ENCODE results near the gene RALGPS1.

Gene RALGPS1

DNA sequence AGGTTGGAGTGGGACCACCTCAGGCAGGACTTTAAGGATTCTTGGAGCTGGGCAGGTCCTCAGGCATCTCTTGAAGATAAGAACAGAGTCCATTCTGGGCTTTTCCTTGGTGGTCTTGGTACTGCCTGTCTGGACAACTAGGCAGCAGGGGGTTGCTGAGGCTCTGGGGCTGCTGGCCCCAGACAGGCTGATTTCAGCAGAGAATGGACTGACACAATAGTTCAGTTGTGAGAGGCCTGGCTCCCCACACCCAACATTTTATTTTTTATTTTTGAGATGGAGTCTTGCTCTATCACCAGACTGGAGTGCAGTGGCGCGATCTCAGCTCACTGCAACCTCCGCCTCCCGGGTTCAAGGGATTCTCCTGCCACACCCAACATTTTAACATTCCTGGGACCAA is 203.2 kb downstream of the RALGPS1 start:
- no peak overlapping the region for H3K27ac ChIP-seq
- TF ChIP-seq ZFX (IDR thresholded peaks at IDR 0.05), result no peak
- TF ChIP-seq, protein P1, sequence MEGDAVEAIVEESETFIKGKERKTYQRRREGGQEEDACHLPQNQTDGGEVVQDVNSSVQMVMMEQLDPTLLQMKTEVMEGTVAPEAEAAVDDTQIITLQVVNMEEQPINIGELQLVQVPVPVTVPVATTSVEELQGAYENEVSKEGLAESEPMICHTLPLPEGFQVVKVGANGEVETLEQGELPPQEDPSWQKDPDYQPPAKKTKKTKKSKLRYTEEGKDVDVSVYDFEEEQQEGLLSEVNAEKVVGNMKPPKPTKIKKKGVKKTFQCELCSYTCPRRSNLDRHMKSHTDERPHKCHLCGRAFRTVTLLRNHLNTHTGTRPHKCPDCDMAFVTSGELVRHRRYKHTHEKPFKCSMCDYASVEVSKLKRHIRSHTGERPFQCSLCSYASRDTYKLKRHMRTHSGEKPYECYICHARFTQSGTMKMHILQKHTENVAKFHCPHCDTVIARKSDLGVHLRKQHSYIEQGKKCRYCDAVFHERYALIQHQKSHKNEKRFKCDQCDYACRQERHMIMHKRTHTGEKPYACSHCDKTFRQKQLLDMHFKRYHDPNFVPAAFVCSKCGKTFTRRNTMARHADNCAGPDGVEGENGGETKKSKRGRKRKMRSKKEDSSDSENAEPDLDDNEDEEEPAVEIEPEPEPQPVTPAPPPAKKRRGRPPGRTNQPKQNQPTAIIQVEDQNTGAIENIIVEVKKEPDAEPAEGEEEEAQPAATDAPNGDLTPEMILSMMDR (conservative IDR thresholded peaks at IDR 0.05), result no peak

DNA sequence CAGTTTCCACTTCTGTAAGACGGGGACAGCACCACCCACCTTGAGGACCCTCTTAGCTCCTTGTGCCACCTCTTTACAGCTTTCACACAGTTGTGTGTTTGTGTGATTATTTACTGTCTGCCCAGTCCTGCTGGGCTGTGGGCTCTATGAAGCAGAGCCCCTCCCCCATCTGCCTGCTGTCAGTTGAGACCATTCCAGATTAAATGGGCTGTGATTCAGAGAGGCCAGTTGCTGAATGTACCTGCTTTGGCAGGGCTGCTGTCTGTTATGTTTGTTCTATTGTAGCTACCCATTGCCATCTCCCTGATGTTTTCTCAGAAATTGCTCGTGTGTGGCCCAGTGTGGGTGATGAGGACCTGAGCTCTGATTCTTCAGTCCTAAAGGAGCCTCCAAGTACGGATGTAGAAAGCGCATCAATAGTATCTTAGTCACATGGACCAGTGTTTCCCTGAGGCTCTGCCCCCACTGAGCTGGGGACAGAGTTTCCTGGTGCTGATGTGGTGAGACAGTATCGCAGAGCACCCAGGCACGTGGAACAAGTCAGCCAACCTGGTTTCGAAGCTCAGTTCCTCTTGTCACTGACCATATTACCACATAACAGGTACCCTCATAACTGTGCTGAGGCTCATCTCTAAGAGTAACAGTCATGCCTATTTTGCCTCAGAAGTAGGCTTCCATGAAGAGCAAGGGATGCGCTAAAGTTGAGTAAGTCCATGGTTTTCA is 204.2 kb downstream of the RALGPS1 start:
- TF ChIP-seq, protein P1 (conservative IDR thresholded peaks at IDR 0.05), result no peak
- no peak overlapping the region for H3K27ac ChIP-seq

DNA sequence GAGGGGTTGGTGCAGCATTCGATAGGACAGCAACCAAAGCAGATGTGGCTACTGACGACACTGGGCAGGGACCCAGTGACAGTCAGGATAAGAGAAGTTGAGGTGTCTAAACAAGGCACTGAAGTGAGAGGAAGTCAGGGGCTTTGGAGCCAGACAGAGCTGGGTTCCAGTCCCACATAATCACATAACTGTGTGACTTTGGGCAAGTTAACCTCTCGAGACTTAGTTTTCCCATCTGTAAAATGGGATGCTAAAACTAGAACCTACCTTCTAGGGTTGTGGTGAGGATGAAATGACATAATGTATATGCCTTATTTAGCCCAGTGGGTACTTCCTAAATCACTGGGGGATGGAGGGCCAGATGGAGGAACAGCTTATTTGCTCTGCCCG is 204.7 kb downstream of the RALGPS1 start:
- no peak overlapping the region for H3K27ac ChIP-seq
- TF ChIP-seq, protein P1 (conservative IDR thresholded peaks at IDR 0.05), result no peak
- TF ChIP-seq ZFX (IDR thresholded peaks at IDR 0.05), result no peak

DNA sequence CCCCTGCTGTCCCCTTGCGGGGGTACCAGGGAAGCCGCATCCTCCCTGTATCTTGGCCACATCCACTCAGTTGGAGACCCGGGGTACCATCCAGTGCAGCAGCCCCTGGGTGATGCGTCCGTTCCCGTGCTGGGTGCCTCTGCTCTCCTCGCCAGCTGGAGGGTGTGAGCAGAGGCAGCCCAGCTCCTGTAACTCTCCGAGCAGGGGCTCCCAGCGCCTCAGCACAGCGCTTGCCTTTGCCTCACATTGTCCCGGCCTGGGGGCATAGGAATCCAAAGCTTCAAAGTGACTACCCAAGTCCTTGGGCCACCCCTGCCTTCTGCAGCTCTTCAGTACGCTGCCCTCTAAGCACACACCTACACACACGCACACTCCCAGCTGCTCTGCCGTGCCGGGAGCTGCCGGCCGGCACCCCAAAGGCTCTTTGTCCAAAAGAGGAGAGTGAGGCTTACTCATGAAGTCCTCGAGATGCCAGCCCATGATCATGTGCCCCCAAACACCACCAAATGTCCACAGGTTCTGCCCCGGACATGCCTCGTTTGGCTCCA is 207.1 kb downstream of the RALGPS1 start:
- TF ChIP-seq, protein P1 (conservative IDR thresholded peaks at IDR 0.05), result no peak
- TF ChIP-seq ZFX (IDR thresholded peaks at IDR 0.05), result no peak

DNA sequence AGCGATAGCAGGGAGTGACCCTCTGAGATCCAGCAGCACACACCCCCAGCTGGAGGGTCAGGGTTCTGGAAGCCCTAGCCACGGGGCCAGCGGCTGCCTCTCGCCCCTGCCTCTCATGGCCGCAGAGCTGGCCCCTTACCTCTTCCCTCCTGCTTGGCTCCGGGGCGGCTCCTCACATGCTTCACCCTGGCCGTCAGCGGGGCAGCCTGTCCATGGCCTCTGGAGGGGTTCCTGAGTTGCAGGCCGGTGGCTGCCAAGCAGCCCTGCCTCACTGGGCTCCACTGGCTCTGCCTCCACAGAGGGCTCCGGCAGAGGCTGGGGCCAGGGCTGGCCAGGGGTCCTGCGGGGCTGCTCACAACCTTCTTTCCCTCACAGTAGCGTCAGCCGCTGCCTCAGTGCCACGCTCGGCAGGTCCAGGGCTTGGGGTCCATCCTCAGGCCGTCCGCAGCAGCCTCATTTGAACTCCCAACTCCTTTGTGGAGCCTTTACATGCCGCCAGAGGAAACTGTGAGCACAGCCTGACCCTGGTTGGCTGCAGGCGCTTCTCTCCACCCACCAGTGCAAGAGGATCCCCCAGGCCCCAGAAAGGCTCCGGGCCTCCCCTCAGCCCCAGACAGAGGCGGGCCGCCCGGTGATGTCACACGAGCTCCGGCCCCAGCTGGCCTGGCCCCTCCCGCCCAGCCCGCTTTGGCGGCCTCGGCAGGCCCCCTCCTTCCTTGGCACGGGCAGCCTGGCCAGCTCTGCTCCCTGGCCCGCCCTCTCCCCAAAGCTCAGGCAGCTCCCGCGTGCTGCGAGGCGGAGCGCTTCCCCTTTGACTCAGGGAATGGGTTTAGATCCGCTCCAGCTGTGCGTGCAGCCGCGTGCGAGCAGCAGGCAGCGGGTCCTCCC is 207.8 kb downstream of the RALGPS1 start, which contains the start of gene ANGPTL2:
ANGPTL2 (minus strand) TSS at position 460 of the 888 bp plus-strand sequence. CDS start 13,904 bp downstream, outside the sequence.
- TF ChIP-seq, protein P1 (conservative IDR thresholded peaks at IDR 0.05), result no peak
- no peak for TF ChIP-seq ZFX (IDR thresholded peaks at IDR 0.05)
- no peak within 1 kb of the TSS for H3K27ac ChIP-seq

More for the DNA sequence above, 207.1 kb downstream of the RALGPS1 start:
- H3K27ac ChIP-seq, result no peak overlapping the region

DNA sequence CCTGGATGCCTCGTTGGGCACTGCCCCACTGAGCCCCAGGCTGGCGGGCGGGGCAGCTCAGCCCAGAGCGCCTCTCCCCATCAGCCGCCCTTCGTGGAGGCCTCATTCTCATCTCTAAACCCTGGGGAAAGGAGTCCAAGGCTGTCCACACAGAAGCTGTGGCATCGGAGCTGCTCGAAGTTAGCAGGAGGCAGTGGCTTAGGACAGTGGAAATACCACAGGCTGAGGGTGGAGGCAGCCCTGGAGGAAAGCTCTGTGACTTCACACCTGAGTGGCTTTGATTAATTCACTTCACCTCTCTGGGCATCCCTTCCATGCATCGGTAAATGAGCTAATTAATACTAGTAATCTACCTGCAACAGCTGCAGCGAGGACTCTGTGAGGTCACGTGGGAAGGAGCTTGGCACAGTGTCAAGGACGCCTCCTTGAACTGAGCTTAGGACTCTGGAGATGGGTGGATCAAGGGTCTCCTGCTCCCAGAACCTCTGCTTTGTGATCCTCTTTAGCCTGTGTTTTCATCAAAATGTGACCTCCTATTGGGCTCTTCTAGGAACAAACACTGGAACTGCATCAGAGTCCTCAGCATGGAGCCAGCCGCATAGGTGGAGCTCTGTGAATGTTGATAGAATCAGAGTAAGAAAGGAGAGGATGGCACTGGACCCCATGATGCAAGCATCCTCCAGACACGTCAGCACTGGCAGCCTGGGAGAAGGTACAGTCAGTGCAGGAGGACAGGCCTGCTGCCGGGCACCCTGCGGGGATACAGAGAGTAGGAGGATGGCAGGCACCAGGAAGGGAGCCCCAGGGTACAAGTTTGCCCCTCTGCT is 208.7 kb downstream of the RALGPS1 start:
- TF ChIP-seq ZFX (IDR thresholded peaks at IDR 0.05), result no peak
- TF ChIP-seq, protein P1 (conservative IDR thresholded peaks at IDR 0.05), result no peak
- H3K27ac ChIP-seq, result no peak overlapping the region
